ENCODE data around the gene HEXB.
"Not testable (repeated sequence)": the region's sequence is repeated elsewhere in the genome, so short reads cannot be mapped to it uniquely, and the experiment has no call there.

HEXB gene

DNA sequence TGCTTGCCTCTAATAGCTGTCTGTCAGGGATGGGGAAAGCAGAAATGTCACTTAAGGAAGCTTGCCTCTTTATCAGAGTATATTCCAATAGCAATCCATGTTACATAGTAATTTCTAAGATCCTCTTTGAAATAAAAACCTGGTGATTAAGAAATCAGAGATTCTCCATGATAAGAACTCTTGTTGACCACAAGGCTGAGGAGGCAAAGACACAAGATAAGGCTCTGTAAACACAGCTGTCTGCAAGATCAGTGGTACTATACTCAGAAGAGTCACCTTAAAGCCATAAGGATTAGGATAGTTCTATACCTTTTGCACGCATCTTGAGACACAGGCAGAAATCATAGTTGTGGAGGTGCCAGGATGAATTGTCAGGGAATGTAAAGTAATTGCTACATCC is 40.3 kb downstream of the HEXB start:
- in situ Hi-C loops (cut with MboI; ENCODE audit: low sequenced_read_pairs): no loop called here

DNA sequence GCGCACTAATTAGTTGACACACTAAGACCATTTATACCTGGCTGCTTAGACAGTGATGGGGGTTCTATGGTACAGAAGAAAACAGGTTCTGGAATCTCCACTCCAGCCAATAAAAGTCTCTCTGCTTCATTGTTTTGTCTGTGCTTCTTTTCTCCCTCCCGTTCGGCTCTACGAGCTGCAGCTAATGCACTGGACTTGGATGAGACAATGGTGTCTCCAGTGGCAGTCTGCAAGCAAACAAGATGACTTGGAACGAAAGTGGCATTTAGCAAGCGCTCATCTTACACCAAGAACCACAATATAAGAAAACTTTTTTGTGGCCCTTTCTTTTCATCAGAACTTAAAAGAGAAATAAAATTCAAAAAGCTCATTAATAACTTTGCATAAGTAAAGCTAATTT is 51.7 kb downstream of the HEXB start:
- in situ Hi-C loops (cut with MboI; ENCODE audit: low sequenced_read_pairs): no loop called here

DNA sequence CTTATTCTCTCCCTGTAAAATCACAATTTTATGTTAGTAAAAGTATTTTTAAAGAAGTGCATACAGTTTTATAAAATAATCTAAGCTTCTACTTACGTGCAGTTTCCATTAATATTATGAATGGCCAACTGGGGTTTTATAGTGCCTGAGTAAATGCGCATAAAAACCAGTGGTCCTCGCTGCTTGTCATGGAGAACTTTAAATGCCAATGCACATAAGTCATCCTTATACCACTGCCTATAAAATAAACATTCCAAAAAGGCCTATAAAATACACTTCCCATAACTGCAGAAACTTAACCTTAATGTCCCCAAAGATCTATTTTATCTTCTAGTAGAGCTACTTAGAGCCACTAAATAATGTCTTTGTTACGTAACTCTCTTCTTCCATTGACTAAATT is 53.4 kb downstream of the HEXB start:
- in situ Hi-C loops (cut with MboI; ENCODE audit: low sequenced_read_pairs): no loop called here

GRCh38 chr5:74748742-74749141 is 63.7 kb downstream of the HEXB start:
- in situ Hi-C loops (cut with MboI; ENCODE audit: low sequenced_read_pairs): not testable (repeated sequence)

DNA sequence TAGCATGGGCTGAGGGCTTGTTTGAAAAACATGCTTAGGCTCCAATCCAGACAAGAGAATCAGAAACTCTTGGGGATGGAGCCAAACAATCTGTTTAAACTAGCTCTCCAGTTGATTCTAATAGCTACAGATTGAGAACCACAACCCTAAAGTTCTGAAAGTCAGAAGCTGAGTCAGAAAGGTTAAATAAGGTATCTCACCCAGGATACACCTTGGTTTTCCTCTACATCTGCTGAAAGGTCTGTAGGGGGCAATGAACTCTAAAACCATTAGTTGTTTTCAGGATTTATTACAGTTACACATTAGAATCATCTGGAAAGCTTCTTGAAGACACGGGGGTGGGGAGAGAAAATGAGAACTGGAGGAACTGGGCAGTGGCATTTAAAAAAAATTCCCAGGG is 76.2 kb downstream of the HEXB start:
- in situ Hi-C loops (cut with MboI; ENCODE audit: low sequenced_read_pairs): no loop called here

- in situ Hi-C loops (cut with MboI; ENCODE audit: low sequenced_read_pairs): no loop called here
Measured at GRCh38 chr5:74762599-74762998, 77.6 kb downstream of the HEXB start.

- in situ Hi-C loops (cut with MboI; ENCODE audit: low sequenced_read_pairs): no loop called here
Measured at GRCh38 chr5:74763504-74763903, 78.5 kb downstream of the HEXB start.

- in situ Hi-C loops (cut with MboI; ENCODE audit: low sequenced_read_pairs): no loop called here
Measured at GRCh38 chr5:74765201-74765600, 80.2 kb downstream of the HEXB start.

DNA sequence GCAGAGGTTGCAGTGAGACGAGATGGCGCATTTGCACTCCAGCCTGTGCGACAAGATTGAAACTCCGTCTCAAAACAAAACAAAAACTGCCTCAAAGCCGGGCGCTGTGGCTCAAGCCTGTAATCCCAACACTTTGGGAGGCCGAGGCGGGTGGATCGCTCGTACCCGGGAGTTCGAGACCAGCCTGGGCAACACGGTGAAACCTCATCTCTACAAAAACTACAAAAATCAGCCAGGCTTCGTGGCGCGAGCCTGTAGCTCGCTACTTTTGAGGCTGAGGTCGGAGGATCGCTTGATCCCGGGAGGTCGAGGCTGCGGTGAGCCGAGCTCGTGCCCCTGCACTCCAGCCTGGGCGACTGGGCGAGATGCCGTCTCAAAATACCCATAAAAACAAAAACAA is 80.9 kb downstream of the HEXB start:
- in situ Hi-C loops (cut with MboI; ENCODE audit: low sequenced_read_pairs): no loop called here

DNA sequence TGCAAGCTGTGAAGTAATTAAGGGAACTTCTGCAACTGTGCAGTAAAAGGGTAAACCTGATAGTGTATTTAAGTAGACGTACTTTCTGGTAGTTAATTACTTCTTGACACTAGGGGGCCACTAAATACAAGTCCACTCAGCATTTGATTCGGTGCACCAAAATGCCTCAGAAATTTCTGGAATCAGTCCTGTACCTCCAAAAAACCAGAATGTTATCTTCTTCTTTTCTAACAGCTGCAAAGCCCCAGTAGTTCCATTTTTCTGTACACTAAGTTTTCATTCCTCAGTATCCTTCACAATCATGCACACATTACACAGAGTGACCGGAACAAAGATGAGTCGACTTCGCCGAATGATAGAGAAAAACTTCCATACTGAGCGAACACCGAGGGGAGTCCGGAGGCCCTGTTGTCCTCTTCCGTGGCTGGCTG is 81.4 kb downstream of the HEXB start:
- in situ Hi-C loops (cut with MboI; ENCODE audit: low sequenced_read_pairs): no loop called here

GRCh38 chr5:74766849-74767578 is 82.0 kb downstream of the HEXB start, which contains the start of the genes GFM2 and NSA2:
Gene GFM2, minus strand, starts transcription at chr5:74767117. Its CDS starts 3,375 bp downstream, at chr5:74763742.
Gene NSA2, plus strand, starts transcription at chr5:74767249. Its CDS starts 112 bp downstream, at chr5:74767361.
- in situ Hi-C loops (cut with MboI; ENCODE audit: low sequenced_read_pairs): no loop called here

DNA sequence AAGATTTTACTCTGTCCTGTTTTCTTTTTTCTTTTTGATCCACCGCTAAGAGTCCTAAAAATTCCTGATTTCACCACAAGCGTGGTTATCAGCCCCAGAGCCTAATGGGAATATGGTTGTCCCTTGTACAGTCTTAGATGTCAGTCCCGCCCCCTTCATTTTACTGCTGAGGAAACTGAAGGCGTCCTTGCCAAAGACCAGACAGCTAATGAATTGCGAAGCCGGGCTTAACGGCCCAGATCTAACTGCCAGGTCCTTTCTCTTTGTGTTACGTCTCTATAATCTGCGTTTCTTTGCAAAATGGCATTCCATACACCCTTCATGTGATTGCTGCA is 82.5 kb downstream of the HEXB start:
- in situ Hi-C loops (cut with MboI; ENCODE audit: low sequenced_read_pairs): no loop called here

All from hTERT RPE-1 (cell line).